Endometrial microvascular endothelial cells (primary cell): ENCODE results near the gene PLEKHM2. TPM values are rescaled to one million over a fixed set of nuclear protein-coding genes. Genes with fewer than 3 reads are reported as not detected.

ENCODE experiments used
- in situ Hi-C: cut with HindIII; loops from 2 replicates; pipeline ENCODE4 v1.10.0; 2017; ENCODE audit warnings: low sequenced_read_pairs, low pct_unique_long_range_greater_than_20kb; ENCODE audit errors: inconsistent ontology term
- total RNA-seq: library from RNA; depleted of rRNA; stranded (reverse); fragments of >200 nt; gene quantifications from one replicate; pipeline ENCODE4 v1.2.3, GENCODE V29; 2015; ENCODE audit errors: inconsistent ontology term

Gene PLEKHM2
- total RNA-seq, 1 donor from 2014 or later: 42.1 TPM

DNA sequence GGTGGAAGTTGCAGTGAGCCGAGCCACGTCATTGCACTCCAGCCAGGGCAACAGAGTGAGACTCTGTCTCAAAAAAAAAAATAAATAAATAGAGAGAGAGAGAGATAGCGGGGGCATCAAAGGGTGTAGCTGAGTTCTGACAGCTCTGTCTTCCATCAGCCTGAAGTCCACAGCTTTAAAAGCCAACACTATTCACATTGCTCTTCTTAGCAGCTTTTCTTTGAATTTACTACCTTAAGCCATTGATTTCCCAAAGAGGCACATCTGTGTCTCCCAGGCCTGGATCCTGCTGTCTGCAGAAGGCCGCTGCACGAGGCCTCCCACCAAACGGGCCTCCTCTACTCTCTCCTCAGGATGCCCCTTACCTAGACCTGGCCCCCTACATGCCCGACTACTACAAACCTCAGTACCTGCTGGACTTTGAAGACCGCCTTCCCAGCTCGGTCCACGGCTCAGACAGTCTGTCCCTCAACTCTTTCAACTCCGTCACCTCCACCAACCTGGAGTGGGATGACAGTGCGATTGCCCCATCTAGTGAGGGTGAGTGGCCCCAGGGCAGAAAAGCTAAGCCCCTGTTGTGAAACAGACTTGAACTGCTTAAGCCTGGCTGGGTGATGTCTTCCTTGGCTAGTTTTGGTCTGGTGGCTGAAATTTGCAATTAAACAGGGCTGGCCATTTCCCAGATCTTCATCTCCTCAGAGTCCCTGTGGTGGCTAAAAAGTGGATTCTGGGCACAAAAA lies 35.4 kb downstream of the PLEKHM2 start:
- in situ Hi-C loops: no loop called here

DNA sequence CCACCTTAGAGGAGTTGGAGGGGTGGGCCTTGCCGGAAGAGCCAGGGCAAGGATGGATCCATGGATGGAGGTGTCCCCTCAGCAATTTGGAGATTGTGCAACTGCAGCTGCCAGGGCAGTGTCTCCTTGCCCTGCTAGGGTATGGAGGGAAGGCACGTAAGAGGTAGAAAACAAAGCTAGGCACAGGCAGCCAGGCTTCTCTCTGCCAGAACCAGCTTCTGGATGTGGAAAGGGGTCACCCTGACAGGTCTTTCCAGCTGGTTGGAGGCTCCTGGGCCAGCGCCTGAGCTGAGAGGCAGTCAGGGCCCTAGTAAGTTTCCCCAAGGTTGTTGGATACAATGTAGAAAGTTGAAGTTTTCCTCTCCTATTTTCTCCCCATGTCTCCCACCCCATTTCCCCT lies 36.7 kb downstream of the PLEKHM2 start:
- in situ Hi-C loops: no loop called here

DNA sequence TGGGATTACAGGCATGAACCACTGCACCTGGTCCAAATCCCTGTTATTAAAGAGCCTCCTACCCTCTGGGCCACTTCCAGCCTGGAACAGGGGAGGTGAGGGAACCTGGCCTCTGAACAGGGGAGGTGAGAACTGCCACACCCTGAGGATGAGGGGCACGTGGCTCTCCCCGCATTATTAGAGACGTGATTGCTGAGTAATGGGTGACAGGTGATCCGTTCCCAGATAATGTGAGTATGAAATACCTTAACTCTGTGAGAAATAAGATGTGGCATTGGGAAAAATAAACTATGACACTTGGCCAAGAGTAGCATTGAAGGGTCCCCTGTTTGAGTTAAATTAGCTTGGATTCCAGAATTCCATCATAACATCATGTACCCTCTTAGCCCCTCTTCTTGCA lies 38.3 kb downstream of the PLEKHM2 start:
- in situ Hi-C loops: no loop called here

DNA sequence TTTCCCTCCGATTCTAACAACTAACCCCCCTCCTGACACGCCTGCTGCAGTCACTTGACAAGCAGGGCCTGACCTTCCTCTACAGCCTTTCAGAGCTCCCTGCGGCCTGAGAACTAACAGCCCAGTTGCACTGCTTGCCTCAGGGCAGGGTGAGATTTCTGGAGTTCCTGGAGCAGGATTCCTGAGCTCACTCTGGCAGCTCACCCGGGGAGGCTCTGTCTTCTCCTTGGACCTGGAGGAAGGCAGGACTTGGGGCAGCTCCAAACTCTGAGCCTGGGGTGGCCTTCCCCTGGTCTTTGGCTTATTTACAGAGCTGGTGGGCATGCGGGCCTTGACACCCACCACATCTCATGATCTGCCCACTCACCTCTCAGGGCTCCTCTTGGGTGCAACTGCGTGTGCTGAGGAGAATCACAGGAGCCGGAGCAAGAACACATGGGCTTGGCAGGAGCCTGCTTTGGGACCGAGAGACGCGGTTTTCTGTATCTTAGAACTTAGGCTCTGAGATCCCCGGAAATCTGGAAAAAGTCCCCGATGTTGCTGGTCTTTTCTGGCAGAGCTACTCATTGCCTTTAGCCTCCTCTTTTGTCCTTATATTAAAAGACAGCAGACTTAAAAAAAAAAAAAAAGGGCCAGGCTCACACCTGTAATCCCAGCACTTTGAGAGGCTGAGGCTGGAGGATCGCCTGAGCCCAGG lies 38.9 kb downstream of the PLEKHM2 start:
- in situ Hi-C loops: no loop called here

DNA sequence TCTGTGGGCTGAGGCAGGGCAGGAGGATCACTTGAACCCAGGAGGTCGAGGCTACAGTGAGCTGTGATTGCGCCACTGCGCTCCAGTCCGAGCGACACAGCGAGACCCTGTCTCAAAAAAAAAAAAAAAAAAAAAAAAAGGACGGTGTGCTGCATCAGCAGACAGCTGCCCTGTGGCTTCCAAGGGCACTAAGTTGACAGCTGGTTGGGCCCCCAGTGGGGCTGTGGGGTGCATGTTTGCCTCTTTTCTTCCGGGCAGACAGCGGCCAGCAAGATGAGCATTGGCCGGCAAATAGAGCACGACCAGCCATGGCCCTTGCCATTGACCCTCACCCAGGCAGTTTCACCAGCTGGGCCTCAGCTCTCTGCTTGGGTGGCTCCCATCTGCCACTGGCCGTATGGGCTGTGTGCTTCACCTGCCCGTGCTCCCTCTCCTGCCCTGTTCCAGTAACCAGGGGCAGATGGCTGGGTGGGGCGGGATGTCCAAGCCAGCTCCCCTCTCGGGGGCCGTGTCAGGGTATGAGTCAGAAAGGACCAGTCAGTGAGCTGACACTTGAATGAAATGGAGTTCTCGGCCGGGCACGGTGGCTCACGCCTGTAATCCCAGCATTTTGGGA lies 39.6 kb downstream of the PLEKHM2 start:
- in situ Hi-C loops: no loop called here

DNA sequence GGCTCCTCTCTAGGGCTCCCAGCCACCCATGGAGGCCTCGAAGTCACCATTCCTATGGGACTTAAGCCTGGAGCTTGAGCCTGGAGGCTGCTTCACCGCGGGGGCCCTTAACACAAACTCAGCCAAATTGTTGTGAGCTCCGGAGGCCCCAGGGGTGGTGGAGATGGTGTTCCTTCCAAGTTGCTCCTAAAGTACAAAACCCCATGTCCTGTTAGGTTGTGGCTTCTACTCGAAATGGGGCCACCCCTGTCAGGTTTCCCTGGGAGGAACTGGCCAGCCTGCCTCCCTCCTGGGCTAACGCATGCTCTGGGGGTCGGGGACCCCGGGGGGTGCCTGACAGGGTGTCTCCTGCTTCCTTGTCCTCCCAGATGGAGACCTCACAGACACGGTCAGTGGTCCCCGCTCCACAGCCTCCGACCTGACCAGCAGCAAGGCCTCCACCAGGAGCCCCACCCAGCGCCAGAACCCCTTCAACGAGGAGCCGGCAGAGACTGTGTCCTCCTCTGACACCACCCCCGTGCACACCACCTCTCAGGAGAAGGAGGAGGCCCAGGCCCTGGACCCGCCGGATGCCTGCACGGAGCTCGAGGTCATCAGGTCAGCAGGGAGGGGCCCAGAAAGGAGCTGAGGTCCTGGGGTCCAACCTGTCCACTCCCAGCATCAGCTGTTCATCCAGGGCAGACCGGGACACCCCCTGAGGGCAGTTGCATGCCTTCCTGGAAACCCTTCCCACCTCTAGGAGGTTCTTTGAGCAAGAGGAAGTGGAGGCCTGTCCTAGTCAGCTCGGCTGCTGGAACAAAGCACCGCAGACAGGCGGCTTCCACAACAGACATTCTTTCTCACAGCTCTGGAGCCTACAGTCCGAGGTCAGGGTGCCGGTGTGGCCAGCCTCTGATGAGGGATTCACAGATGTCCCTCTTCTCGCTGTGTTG lies 41.1 kb downstream of the PLEKHM2 start:
- in situ Hi-C loops: no loop called here

DNA sequence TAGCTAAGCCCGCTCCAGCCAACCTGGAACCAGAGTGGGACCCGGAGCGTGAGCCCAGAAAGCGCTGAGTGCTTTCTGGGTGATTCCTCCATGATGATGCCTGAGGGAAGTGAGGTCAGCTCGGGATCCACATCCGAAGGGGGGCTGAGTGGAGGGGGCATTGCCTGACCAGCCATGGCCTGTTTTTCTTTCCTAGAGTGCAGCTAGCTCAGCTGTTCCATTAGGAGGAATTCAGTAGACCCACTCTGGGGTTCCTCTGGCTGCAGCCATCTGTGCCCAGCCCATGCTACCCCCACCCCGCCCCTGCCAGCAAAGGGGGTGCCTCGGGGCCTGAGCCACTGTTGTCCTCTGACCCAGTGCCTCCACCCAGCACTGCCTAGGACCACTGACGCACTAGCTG lies 42.4 kb downstream of the PLEKHM2 start:
- in situ Hi-C loops: no loop called here

DNA sequence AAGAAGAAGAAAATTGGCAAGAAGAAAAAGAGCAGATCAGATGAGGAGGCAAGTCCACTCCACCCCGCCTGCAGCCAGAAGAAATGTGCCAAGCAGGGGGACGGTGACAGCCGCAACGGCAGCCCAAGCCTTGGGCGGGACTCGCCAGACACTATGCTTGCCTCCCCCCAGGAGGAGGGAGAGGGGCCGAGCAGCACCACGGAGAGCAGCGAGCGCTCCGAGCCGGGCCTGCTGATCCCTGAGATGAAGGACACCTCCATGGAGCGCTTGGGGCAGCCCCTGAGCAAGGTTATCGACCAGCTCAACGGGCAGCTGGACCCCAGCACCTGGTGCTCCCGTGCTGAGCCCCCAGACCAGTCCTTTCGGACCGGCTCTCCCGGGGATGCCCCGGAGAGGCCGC lies 42.9 kb downstream of the PLEKHM2 start:
- in situ Hi-C loops: no loop called here

DNA sequence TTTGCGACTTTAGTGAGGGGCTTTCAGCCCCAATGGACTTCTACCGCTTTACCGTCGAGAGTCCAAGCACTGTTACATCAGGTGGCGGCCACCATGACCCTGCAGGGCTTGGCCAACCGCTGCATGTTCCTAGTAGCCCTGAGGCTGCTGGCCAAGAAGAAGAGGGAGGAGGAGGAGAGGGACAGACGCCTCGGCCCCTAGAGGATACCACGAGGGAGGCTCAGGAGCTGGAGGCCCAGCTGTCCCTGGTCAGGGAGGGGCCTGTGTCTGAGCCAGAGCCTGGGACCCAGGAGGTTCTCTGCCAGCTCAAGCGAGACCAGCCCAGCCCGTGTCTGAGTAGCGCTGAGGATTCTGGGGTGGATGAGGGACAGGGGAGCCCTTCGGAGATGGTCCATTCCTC lies 43.3 kb downstream of the PLEKHM2 start:
- in situ Hi-C loops: no loop called here

DNA sequence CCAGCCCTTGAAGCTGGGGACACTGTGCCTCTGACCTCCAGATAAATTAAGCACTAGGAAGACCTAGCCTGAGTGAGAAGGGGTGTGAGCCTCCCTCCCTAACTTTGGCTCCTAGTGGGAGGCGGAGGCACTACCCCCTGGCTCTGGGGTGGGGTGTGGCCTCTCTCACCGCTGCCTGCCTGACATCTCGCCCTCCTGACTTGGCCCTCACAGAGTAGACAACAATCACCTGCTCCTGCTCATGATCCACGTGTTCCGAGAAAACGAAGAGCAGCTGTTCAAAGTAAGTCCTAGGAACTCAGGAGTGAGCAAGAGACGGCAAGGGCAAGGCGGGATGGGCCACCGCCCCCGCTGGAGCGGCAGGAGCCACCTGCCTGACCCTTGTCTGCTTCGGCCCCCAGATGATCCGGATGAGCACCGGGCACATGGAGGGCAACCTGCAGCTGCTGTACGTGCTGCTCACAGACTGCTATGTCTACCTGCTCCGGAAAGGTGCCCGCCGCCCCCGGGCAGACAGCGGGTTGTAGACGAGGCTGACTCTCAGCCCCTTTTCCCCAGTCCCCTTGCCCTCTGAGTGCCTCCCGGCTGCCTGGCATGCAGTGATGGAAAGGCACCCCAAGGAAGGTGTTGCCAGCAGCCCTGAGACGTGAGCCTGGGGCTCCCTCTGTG lies 43.9 kb downstream of the PLEKHM2 start:
- in situ Hi-C loops: no loop called here

DNA sequence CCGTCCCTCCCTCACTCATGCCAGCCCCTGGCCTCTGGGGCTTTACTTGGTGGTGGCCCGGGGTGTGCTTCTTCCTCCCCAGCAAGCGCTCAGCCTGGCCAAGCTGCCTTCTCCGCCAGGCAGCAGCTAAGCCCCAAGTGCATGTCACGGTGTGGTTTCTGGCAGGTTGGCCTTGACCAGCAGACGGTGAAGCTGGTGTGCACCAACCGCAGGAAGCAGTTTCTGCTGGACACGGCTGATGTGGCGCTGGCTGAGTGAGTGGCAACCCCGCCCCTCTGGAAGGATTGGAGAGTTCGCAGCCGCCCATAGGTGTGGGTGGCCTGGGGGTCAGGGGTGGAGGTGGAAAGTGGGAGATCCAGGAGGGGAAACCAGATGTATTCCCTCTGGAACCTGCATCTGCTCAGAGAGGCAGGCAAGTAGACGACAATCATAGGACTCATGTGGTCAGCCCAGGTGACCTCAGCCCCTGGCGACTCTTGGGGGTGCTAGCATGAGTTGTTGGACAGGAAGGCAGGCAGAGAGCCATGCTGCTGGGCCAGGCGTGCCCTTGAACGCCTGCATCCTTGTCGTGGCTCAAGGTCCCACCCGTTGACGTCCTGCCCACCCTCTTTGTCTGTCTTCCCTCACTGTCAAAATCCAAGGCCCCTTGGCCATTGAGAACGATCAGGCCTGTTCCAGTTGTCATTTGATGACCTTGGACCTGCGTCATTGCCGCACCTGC lies 45.0 kb downstream of the PLEKHM2 start:
- in situ Hi-C loops: no loop called here

DNA sequence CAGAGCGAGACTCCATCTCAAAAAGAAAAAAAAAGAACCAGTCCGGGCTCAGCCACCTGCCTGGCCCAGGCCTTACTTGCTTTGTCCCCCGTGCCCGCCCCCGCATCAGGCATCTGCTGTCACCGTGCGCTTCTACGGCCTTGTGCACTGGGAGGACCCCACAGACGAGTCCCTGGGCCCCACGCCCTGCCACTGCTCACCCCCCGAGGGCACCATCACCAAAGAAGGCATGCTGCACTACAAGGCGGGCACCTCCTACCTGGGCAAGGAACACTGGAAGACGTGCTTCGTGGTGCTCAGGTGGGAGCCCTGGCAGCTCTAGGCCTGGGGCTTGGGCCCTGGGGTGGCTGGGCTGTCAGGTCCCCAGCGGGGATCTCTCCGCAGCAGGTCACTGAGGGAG lies 46.3 kb downstream of the PLEKHM2 start:
- in situ Hi-C loops: no loop called here

DNA sequence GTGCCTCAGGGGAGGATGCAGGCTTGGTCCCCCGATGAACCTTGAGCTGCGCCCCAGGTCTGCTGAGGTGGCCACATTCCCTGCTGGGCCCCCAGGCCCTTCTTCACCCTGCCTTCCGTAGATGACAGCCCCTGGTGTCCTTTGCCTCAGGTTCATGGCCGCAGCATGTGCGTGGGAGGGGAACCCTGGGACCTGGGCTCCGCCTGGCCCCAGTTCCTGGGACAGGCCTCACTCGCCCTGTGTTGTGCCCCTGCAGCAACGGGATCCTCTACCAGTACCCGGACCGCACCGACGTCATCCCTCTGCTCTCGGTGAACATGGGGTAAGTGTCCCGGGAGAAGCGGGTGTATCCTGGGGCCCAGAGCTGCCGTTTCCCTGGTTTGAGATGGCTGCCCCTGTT lies 46.8 kb downstream of the PLEKHM2 start:
- in situ Hi-C loops: no loop called here

DNA sequence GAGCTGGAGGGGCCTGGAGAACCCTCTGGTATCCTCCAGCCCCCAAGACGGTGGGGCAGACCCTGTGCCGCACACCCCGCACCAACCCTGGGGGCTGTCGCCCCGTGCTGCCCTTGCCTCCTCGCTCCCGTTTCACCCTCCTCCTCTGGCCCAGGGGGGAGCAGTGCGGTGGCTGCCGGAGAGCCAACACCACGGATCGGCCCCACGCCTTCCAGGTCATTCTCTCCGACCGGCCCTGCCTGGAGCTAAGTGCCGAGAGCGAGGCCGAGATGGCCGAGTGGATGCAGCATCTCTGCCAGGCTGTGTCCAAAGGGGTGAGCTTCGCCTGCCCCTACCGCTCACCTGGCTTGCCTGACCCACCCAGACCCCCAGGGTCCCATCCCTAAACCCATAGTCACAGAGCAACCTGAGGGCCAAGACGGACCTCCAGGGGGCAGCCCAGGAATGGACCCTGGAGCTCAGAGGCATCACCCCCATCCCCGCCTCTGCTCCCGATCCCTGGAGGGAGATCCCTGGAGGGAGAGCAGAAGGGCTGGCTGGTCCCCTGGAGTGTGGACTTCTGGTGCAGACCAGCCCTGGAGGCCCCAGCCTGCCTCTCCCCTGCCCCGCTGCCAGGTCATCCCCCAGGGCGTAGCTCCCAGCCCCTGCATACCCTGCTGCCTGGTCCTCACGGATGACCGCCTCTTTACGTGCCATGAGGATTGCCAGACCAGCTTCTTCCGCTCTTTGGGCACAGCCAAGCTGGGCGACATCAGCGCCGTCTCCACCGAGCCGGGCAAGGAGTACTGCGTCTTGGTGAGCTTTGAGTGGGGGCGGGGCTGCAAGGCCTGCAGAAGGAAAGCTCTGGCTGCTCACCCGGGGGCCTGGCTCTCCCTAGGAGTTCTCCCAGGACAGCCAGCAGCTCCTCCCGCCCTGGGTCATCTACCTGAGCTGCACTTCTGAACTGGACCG lies 47.9 kb downstream of the PLEKHM2 start:
- in situ Hi-C loops: no loop called here

DNA sequence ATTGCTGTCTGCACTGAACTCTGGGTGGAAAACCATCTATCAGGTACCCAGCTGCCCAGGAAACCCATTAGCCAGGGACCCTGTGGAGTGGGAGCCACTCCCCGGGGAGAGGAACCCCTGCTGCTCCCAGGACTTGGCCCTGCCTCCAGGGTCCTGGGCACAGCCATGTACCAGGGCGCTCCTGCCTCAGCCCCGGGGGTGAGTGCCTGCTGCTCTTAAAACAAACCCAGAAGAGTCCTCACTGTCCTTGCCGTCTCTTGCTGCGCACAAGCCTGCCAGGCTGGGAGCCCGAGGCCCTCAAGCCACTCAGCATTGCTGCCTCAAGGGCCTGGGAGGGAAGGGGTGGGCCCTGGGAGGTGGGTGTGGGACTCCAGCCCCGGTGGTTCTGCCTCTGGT lies 48.6 kb downstream of the PLEKHM2 start:
- in situ Hi-C loops: no loop called here

DNA sequence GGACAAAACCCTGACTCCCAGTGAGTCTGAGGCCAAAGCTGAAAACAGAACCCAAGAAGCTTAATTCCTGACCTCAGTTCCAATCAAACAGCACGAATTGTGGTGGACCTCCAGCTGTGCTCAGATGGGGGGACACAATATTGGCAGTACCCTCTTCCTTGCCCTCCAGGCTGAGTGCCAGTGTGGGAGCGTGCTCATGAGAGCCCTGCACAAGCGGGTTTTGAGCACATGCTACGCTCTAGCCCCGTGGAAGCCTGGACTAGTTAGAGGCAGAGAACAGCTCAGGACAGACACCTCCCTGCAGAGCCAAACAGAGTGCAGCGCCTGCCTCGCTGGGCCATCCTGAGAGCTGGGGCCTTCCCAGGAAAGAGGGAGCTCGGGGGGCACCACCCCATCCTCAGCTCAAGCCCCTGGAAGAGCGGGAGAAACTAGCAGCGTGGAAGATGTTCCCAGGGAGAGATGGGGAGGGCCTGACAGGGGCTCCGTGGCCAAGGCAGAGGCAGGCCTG lies 49.2 kb downstream of the PLEKHM2 start:
- in situ Hi-C loops: no loop called here

DNA sequence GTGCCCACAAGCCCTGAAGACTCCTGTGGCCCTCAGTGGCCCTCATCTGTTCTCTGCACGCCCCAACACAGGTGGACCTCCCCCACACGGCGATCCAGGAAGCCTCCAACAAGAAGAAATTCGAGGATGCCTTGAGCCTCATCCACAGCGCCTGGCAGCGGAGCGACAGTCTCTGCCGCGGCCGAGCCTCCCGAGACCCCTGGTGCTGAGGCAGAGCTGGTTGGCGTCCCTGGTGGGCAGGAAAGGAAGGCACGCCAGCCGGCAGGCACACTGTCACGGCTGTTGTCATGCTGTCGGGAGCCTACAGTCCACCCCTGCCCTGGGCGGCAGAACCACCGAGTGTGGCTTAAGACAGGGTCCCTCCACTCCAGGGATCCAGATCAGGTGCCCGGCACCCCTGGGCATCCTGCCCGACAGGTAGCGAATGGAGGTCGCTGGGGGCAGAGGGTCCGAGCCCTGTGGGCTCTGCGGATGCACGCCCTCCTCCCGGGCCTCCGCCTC lies 49.7 kb downstream of the PLEKHM2 start:
- in situ Hi-C loops: no loop called here
